OCI-LY1 (cell line): ENCODE results near the gene CD2BP2.
"Not testable (repeated sequence)": the region's sequence is repeated elsewhere in the genome, so short reads cannot be mapped to it uniquely, and the experiment has no call there.

Experiments used
- H2AFZ ChIP-seq: fragments of 200-600 bp; sonication (generic), shearing (Covaris generic); 2 replicates; pipeline ENCODE4 v1.6.0; 2014; ENCODE audit warnings: antibody characterized with exemption, mild to moderate bottlenecking, low read length
- H3F3A ChIP-seq: fragments of 200-600 bp; sonication (generic), shearing (Covaris generic); 2 replicates; pipeline ENCODE4 v1.6.0; 2014; ENCODE audit warnings: mild to moderate bottlenecking, antibody characterized with exemption, low read length, moderate library complexity; ENCODE audit not compliant: insufficient read depth
- H3K27ac ChIP-seq: fragments of 200-600 bp; sonication (generic); 2 replicates; pipeline ENCODE4 v1.5.1; 2014; ENCODE audit warnings: low read length, mixed run types, mild to moderate bottlenecking, low read depth; ENCODE audit not compliant: poor library complexity, severe bottlenecking
- H3K27me3 ChIP-seq: fragments of 200-600 bp; sonication (generic); 2 replicates; pipeline ENCODE4 v1.6.0; 2014; ENCODE audit warnings: antibody characterized with exemption, mild to moderate bottlenecking, low read length, moderate library complexity; ENCODE audit not compliant: insufficient read depth
- H3K36me3 ChIP-seq: fragments of 200-600 bp; sonication (generic); 2 replicates; pipeline ENCODE4 v1.6.1; 2014; ENCODE audit warnings: mild to moderate bottlenecking, antibody characterized with exemption, low read length, moderate library complexity, mixed read lengths; ENCODE audit not compliant: insufficient read depth
- H3K4me1 ChIP-seq: fragments of 200-600 bp; sonication (generic); 2 replicates; pipeline ENCODE4 v1.5.1; 2014; ENCODE audit warnings: mild to moderate bottlenecking, low read length, moderate library complexity; ENCODE audit not compliant: insufficient read depth, severe bottlenecking
- H3K4me2 ChIP-seq: fragments of 200-600 bp; sonication (generic), shearing (Covaris generic); 2 replicates; pipeline ENCODE4 v1.6.1; 2014; ENCODE audit warnings: low read length
- H3K4me3 ChIP-seq: fragments of 200-600 bp; sonication (generic); 2 replicates; pipeline ENCODE4 v1.5.1; 2014; ENCODE audit warnings: low read length, low read depth, mild to moderate bottlenecking, mixed read lengths; ENCODE audit not compliant: poor library complexity, severe bottlenecking
- H3K79me2 ChIP-seq: fragments of 200-600 bp; shearing (Covaris generic); 2 replicates; pipeline ENCODE4 v1.6.1; 2016; ENCODE audit warnings: mixed run types, low read length, mixed read lengths; ENCODE audit not compliant: insufficient read depth
- H3K9ac ChIP-seq: fragments of 200-600 bp; sonication (generic), shearing (Covaris generic); 2 replicates; pipeline ENCODE4 v1.6.1; 2014; ENCODE audit warnings: mild to moderate bottlenecking, low read length, mixed read lengths
- H3K9me2 ChIP-seq: fragments of 200-600 bp; sonication (generic), shearing (Covaris generic); 2 replicates; pipeline ENCODE4 v1.6.1; 2014; ENCODE audit warnings: low read depth, mild to moderate bottlenecking, low read length, mixed read lengths
- H3K9me3 ChIP-seq: fragments of 200-600 bp; shearing (Covaris generic); 2 replicates; pipeline ENCODE4 v1.6.1; 2014; ENCODE audit warnings: low read length, mixed read lengths
- H4K20me1 ChIP-seq: fragments of 200-600 bp; sonication (generic), shearing (Covaris generic); 2 replicates; pipeline ENCODE4 v1.6.0; 2016; ENCODE audit warnings: mild to moderate bottlenecking, low read length; ENCODE audit not compliant: insufficient read depth
- CTCF ChIP-seq: fragments of 200-600 bp; sonication (generic), shearing (Covaris generic); IDR thresholded peaks from 2 replicates; pipeline ENCODE4 v1.5.1; 2017; ENCODE audit warnings: mild to moderate bottlenecking, antibody characterized with exemption, low read length, moderate library complexity, mixed read lengths
- EZH2 ChIP-seq: fragments of 200-600 bp; sonication (generic), shearing (Covaris generic); IDR thresholded peaks from 2 replicates; pipeline ENCODE4 v1.8.0; 2017; ENCODE audit warnings: borderline replicate concordance, mixed run types, mild to moderate bottlenecking, antibody characterized with exemption, low read length, moderate library complexity, mixed read lengths

CD2BP2 gene

GRCh38 chr16:30398661-30399434 lies 43.7 kb upstream of the CD2BP2 start:
- TF ChIP-seq EZH2 (no peak), CTCF (no peak)
- no peak overlapping the region for H3K4me2 ChIP-seq
- no peak overlapping the region for H3K9ac ChIP-seq
- H3K79me2 ChIP-seq = no peaks in the 10 kb centered on the region
- peaks cover 30% of the 10 kb centered on the region for H3K36me3 ChIP-seq
- no peaks in the 10 kb centered on the region for H3F3A ChIP-seq
- no peaks in the 10 kb centered on the region for H3K9me2 ChIP-seq
- H3K27me3 ChIP-seq = no peaks in the 10 kb centered on the region
- no peaks in the 10 kb centered on the region for H4K20me1 ChIP-seq
- no peak overlapping the region for H2AFZ ChIP-seq
- H3K4me3 ChIP-seq = no peak overlapping the region
- H3K9me3 ChIP-seq = no peaks in the 10 kb centered on the region
- H3K27ac ChIP-seq = no peak overlapping the region
- peaks cover 34% of the 10 kb centered on the region for H3K4me1 ChIP-seq

- no peaks in the 10 kb centered on the region for H3K27me3 ChIP-seq
- no peak overlapping the region for H3K4me3 ChIP-seq
- H2AFZ ChIP-seq = no peak overlapping the region
- H3K9me3 ChIP-seq = no peaks in the 10 kb centered on the region
- no peak overlapping the region for H3K9ac ChIP-seq
- peaks cover 35% of the 10 kb centered on the region for H3K4me1 ChIP-seq
- H3K4me2 ChIP-seq = no peak overlapping the region
- TF ChIP-seq EZH2 (no peak), CTCF (no peak)
- no peaks in the 10 kb centered on the region for H4K20me1 ChIP-seq
- H3K79me2 ChIP-seq = no peaks in the 10 kb centered on the region
- no peaks in the 10 kb centered on the region for H3F3A ChIP-seq
- H3K36me3 ChIP-seq = peaks cover 30% of the 10 kb centered on the region
- H3K9me2 ChIP-seq = no peaks in the 10 kb centered on the region
- H3K27ac ChIP-seq = no peak overlapping the region
Observed at GRCh38 chr16:30397776-30398660, 42.9 kb upstream of the CD2BP2 start.

GRCh38 chr16:30397056-30397455 lies 41.9 kb upstream of the CD2BP2 start:
- Histone ChIP-seq H3F3A (no peaks in the 10 kb centered on the region), H3K4me1 (peaks cover 35% of the 10 kb centered on the region), H3K4me3 (no peak overlapping the region), H3K9ac (no peak overlapping the region), H2AFZ (no peak overlapping the region), H3K27me3 (no peaks in the 10 kb centered on the region), H3K9me2 (no peaks in the 10 kb centered on the region), H3K79me2 (no peaks in the 10 kb centered on the region), H3K36me3 (peaks cover 30% of the 10 kb centered on the region), H3K27ac (no peak overlapping the region), H4K20me1 (no peaks in the 10 kb centered on the region), H3K4me2 (no peak overlapping the region; the same call in 1 of the 2 replicates), H3K9me3 (no peaks in the 10 kb centered on the region)
- TF ChIP-seq EZH2 = no peak
- no peak for TF ChIP-seq CTCF

GRCh38 chr16:30396627-30397026 lies 41.5 kb upstream of the CD2BP2 start:
- H3F3A ChIP-seq, H3K9me2 ChIP-seq, H3K79me2 ChIP-seq, H3K27me3 ChIP-seq, H4K20me1 ChIP-seq, H2AFZ ChIP-seq, H3K27ac ChIP-seq, H3K9me3 ChIP-seq: not testable (repeated sequence)
- peak overlapping the region; percentile 90 for H3K4me2 ChIP-seq
- peaks cover 35% of the 10 kb centered on the region for H3K4me1 ChIP-seq
- peak overlapping the region; percentile 84; the same call in 1 of the 2 replicates for H3K9ac ChIP-seq
- H3K4me3 ChIP-seq = peak overlapping the region; percentile 87
- H3K36me3 ChIP-seq = peaks cover 30% of the 10 kb centered on the region
